ENCODE data around the gene LRPAP1.
"Not testable (repeated sequence)": the region's sequence is repeated elsewhere in the genome, so short reads cannot be mapped to it uniquely, and the experiment has no call there.

Gene LRPAP1

DNA sequence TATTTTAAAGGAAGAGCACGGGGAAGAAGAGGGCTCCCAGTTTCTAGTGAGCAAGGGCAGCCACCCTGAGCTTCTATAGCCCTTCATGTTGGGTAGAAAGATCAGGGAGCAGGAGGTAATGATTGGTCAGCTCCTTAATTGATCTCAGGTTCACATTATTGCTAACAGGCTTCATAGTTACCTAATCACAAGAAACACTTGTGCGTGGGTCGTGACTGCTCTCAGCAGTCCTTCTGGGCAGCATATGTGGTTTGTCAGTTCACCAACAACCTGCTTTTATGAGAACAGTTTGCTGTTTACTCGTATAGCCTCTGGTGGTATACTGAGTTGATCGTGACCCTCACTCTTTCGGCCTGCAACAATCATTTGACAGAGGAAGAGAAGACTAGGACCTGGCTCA lies 73.9 kb downstream of the LRPAP1 start:
- Histone ChIP-seq H3K4me3 (ENCODE audit: low read depth, low read length) (no peak overlapping the region), H3K27ac (ENCODE audit: low read depth, low read length) (no peak overlapping the region), H3K27me3 (ENCODE audit: control insufficient read depth, insufficient read depth, low read length) (peaks cover 65% of the 10 kb centered on the region), H3K9me3 (ENCODE audit: control insufficient read depth, insufficient read depth, low read depth, low read length) (peaks cover 28% of the 10 kb centered on the region), H3K9ac (ENCODE audit: low read length) (no peak overlapping the region), H3K4me1 (ENCODE audit: control insufficient read depth, insufficient read depth, low read length) (no peaks in the 10 kb centered on the region), H3K36me3 (ENCODE audit: control insufficient read depth, insufficient read depth, low read length) (no peaks in the 10 kb centered on the region)

DNA sequence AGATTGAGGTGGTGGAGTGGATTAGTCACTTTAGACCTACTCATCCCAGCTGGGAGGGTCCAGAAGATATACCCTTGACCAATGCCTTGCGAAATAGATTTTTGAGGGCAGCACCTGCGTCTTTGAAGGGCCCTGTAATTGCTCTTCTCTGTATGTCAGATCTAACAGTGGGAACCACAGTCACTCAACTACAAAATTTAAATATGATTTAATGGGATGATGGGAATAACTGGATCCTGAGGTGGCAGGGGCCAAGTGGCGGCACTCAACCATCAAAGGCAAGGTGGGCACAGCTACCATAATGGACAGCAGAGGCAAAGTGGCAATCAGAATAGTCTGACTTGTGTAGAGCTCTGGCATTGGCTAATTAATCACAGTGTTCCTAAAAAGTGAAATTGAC lies 76.6 kb downstream of the LRPAP1 start:
- H3K27ac ChIP-seq (ENCODE audit: low read depth, low read length); H3K36me3 ChIP-seq (ENCODE audit: control insufficient read depth, insufficient read depth, low read length); H3K4me3 ChIP-seq (ENCODE audit: low read depth, low read length); H3K4me1 ChIP-seq (ENCODE audit: control insufficient read depth, insufficient read depth, low read length); H3K9ac ChIP-seq (ENCODE audit: low read length): not testable (repeated sequence)
- H3K9me3 ChIP-seq (ENCODE audit: control insufficient read depth, insufficient read depth, low read depth, low read length) = peaks cover 28% of the 10 kb centered on the region
- H3K27me3 ChIP-seq (ENCODE audit: control insufficient read depth, insufficient read depth, low read length) = peaks cover 45% of the 10 kb centered on the region

Measured in HUES6 (cell line).